ENCODE data around the gene MMS22L. TPM values are rescaled to one million over a fixed set of nuclear protein-coding genes. Genes with fewer than 3 reads are reported as not detected.

Gene MMS22L
- polyA plus RNA-seq, 3 donors, result 11.7 to 13.7 (median 12.0) TPM

GRCh38 chr6:97275804-97276203, 7.2 kb downstream of the MMS22L start:
- no peak for DNase-seq (ENCODE audit: extremely low read depth in 1 of 11, low read depth in 9 of 11, low spot score in 4 of 11)

GRCh38 chr6:97269821-97270220, 13.2 kb downstream of the MMS22L start:
- DNase-seq (ENCODE audit: extremely low read depth in 1 of 11, low read depth in 9 of 11, low spot score in 4 of 11), result no peak

- no peak for DNase-seq (ENCODE audit: extremely low read depth in 1 of 11, low read depth in 9 of 11, low spot score in 4 of 11)
Measured at GRCh38 chr6:97262676-97263075, 20.3 kb downstream of the MMS22L start.

GRCh38 chr6:97246842-97247241, 36.2 kb downstream of the MMS22L start:
- no peak for DNase-seq (ENCODE audit: extremely low read depth in 1 of 11, low read depth in 9 of 11, low spot score in 4 of 11)

- no peak for DNase-seq (ENCODE audit: extremely low read depth in 1 of 11, low read depth in 9 of 11, low spot score in 4 of 11)
Measured at GRCh38 chr6:97240222-97240621, 42.8 kb downstream of the MMS22L start.

GRCh38 chr6:97231911-97232310, 51.1 kb downstream of the MMS22L start:
- no peak for DNase-seq (ENCODE audit: extremely low read depth in 1 of 11, low read depth in 9 of 11, low spot score in 4 of 11)

GRCh38 chr6:97222903-97223302, 60.1 kb downstream of the MMS22L start:
- DNase-seq (ENCODE audit: extremely low read depth in 1 of 11, low read depth in 9 of 11, low spot score in 4 of 11), result no peak

- no peak for DNase-seq (ENCODE audit: extremely low read depth in 1 of 11, low read depth in 9 of 11, low spot score in 4 of 11)
Measured at GRCh38 chr6:97218912-97219311, 64.1 kb downstream of the MMS22L start.

- DNase-seq (ENCODE audit: extremely low read depth in 1 of 11, low read depth in 9 of 11, low spot score in 4 of 11), result peak in 8 of 11 donors; percentile 3 to 17 (median 6)
Measured at GRCh38 chr6:97215157-97215769, 67.8 kb downstream of the MMS22L start.

GRCh38 chr6:97214671-97215070, 68.3 kb downstream of the MMS22L start:
- no peak for DNase-seq (ENCODE audit: extremely low read depth in 1 of 11, low read depth in 9 of 11, low spot score in 4 of 11)

- no peak for DNase-seq (ENCODE audit: extremely low read depth in 1 of 11, low read depth in 9 of 11, low spot score in 4 of 11)
Measured at GRCh38 chr6:97207383-97207782, 75.6 kb downstream of the MMS22L start.

- DNase-seq (ENCODE audit: extremely low read depth in 1 of 11, low read depth in 9 of 11, low spot score in 4 of 11), result no peak
Measured at GRCh38 chr6:97205966-97206365, 77.0 kb downstream of the MMS22L start.

GRCh38 chr6:97203343-97203742, 79.7 kb downstream of the MMS22L start:
- DNase-seq (ENCODE audit: extremely low read depth in 1 of 11, low read depth in 9 of 11, low spot score in 4 of 11), result no peak

- DNase-seq (ENCODE audit: extremely low read depth in 1 of 11, low read depth in 9 of 11, low spot score in 4 of 11), result no peak
Measured at GRCh38 chr6:97198046-97198565, 84.9 kb downstream of the MMS22L start.

GRCh38 chr6:97195117-97195516, 87.9 kb downstream of the MMS22L start:
- no peak for DNase-seq (ENCODE audit: extremely low read depth in 1 of 11, low read depth in 9 of 11, low spot score in 4 of 11)

- no peak for DNase-seq (ENCODE audit: extremely low read depth in 1 of 11, low read depth in 9 of 11, low spot score in 4 of 11)
Measured at GRCh38 chr6:97189767-97190166, 93.2 kb downstream of the MMS22L start.

- DNase-seq (ENCODE audit: extremely low read depth in 1 of 11, low read depth in 9 of 11, low spot score in 4 of 11), result no peak
Measured at GRCh38 chr6:97187951-97188350, 95.1 kb downstream of the MMS22L start.

- peak; percentile 20 to 63 (median 46) for DNase-seq (ENCODE audit: extremely low read depth in 1 of 11, low read depth in 9 of 11, low spot score in 4 of 11)
Measured at GRCh38 chr6:97186416-97186999, 96.5 kb downstream of the MMS22L start.

- DNase-seq (ENCODE audit: extremely low read depth in 1 of 11, low read depth in 9 of 11, low spot score in 4 of 11), result peak in 4 of 11 donors; percentile 7 to 36 (median 24)
Measured at GRCh38 chr6:97177905-97178304, 105.1 kb downstream of the MMS22L start.

- no peak for DNase-seq (ENCODE audit: extremely low read depth in 1 of 11, low read depth in 9 of 11, low spot score in 4 of 11)
Measured at GRCh38 chr6:97176468-97176867, 106.5 kb downstream of the MMS22L start.

- no peak for DNase-seq (ENCODE audit: extremely low read depth in 1 of 11, low read depth in 9 of 11, low spot score in 4 of 11)
Measured at GRCh38 chr6:97175806-97176205, 107.2 kb downstream of the MMS22L start.

All from renal cortex interstitium (tissue), 11 donors.